SK-N-MC (cell line): ENCODE data around the gene GFRA1.

Experiments used
- EZH2 ChIP-seq: fragments of 200-600 bp; sonication (generic); IDR thresholded peaks from one replicate; pipeline ENCODE4 v1.6.1; 2017; ENCODE audit warnings: antibody characterized with exemption
- FOXP2 ChIP-seq: optimal IDR thresholded peaks from 2 replicates; pipeline ENCODE3; 2011; ENCODE audit warnings: mild to moderate bottlenecking, moderate library complexity; ENCODE audit not compliant: insufficient read depth; ENCODE audit errors: extremely low read length, control extremely low read depth
- POLR2AphosphoS5 ChIP-seq: IDR thresholded peaks from 2 replicates; pipeline ENCODE4 v1.6.1; 2012; ENCODE audit warnings: mild to moderate bottlenecking, low read depth, low read length, borderline replicate concordance

- TF ChIP-seq POLR2AphosphoS5, result no peak
- TF ChIP-seq FOXP2, result no peak
- TF ChIP-seq EZH2, result no peak
Measured at GRCh38 chr10:116126239-116126638, 146.8 kb downstream of the GFRA1 start.
